Measurements from ENCODE around the gene GRM8. TPM values are rescaled to one million over a fixed set of nuclear protein-coding genes. Genes with fewer than 3 reads are reported as not detected.

GRM8 gene
- polyA plus RNA-seq, 1 donor from 2014 or later = 1.5 TPM

GRCh38 chr7:126419047-126419446 is 833.7 kb downstream of the GRM8 start:
- H3K9me2 ChIP-seq (ENCODE audit: insufficient read depth, low read length) = no peaks in the 10 kb centered on the region
- TF ChIP-seq REST (IDR thresholded peaks at IDR 0.05; ENCODE audit: borderline replicate concordance) (no peak), EZH2 (IDR thresholded peaks at IDR 0.05; ENCODE audit: borderline replicate concordance, insufficient read depth, low read length, poor library complexity, severe bottlenecking) (no peak), TAF1 (IDR thresholded peaks at IDR 0.05; ENCODE audit: low read depth) (no peak), RAD21 (conservative IDR thresholded peaks at IDR 0.05) (no peak), POLR2AphosphoS5 (IDR thresholded peaks at IDR 0.05) (no peak), MXI1 (conservative IDR thresholded peaks at IDR 0.05; ENCODE audit: poor library complexity, severe bottlenecking) (no peak), EP300 (conservative IDR thresholded peaks at IDR 0.05; ENCODE audit: poor library complexity, severe bottlenecking) (no peak), SMC3 (conservative IDR thresholded peaks at IDR 0.05; ENCODE audit: poor library complexity) (no peak)
- TF ChIP-seq, protein P1, sequence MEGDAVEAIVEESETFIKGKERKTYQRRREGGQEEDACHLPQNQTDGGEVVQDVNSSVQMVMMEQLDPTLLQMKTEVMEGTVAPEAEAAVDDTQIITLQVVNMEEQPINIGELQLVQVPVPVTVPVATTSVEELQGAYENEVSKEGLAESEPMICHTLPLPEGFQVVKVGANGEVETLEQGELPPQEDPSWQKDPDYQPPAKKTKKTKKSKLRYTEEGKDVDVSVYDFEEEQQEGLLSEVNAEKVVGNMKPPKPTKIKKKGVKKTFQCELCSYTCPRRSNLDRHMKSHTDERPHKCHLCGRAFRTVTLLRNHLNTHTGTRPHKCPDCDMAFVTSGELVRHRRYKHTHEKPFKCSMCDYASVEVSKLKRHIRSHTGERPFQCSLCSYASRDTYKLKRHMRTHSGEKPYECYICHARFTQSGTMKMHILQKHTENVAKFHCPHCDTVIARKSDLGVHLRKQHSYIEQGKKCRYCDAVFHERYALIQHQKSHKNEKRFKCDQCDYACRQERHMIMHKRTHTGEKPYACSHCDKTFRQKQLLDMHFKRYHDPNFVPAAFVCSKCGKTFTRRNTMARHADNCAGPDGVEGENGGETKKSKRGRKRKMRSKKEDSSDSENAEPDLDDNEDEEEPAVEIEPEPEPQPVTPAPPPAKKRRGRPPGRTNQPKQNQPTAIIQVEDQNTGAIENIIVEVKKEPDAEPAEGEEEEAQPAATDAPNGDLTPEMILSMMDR (IDR thresholded peaks at IDR 0.05; ENCODE audit: poor library complexity, severe bottlenecking) = no peak
- no peak overlapping the region for H2AFZ ChIP-seq (ENCODE audit: low read depth, low read length)
- no peak overlapping the region for H3K4me2 ChIP-seq (ENCODE audit: low read length)
- no peaks in the 10 kb centered on the region for H3K9me3 ChIP-seq (ENCODE audit: low read length)
- no peak overlapping the region for H3K9ac ChIP-seq (ENCODE audit: low read length)
- no peaks in the 10 kb centered on the region for H3K36me3 ChIP-seq (ENCODE audit: insufficient read depth, low read length)
- no peaks in the 10 kb centered on the region for H3K27me3 ChIP-seq (ENCODE audit: insufficient read depth, low read depth, low read length)
- H4K20me1 ChIP-seq (ENCODE audit: insufficient read depth) = no peaks in the 10 kb centered on the region
- no peak overlapping the region for H3K27ac ChIP-seq (ENCODE audit: low read length)
- H3K4me3 ChIP-seq (ENCODE audit: low read length) = no peak overlapping the region
- no peaks in the 10 kb centered on the region for H3K79me2 ChIP-seq (replicated peaks; ENCODE audit: insufficient read depth, low read length)
- H3F3A ChIP-seq (ENCODE audit: insufficient read depth, low read length, poor library complexity, severe bottlenecking) = no peaks in the 10 kb centered on the region

DNA sequence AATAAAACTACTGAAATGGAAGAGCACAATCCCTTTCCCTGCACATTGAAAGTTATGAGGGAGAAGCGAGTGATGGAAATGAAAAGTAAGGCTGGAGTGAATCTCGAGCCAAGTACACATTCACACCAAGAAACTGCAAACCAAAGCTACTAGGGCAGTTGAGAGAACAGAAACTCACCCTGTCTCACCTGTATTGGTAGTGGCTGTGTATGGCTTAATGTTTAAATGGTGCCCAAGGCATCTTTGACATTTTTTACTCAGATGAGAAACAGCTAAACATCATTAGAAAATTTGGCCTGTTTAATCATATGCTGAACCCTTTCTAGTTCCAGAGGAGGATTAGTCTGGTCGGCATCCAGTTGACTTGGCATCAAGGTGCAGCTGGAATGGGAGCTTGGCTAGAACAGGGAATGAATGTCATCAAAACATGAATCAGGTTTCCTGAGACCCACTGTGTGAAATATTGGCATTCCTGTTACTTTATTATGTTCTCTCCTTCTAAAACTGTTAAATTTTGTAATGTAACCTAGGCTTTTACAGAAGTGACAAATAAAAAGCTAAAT is 840.8 kb downstream of the GRM8 start:
- H3K9me2 ChIP-seq (ENCODE audit: insufficient read depth, low read length) = no peaks in the 10 kb centered on the region
- no peak overlapping the region for H3K4me3 ChIP-seq (ENCODE audit: low read length)
- no peak overlapping the region for H3K4me2 ChIP-seq (ENCODE audit: low read length)
- H3K9ac ChIP-seq (ENCODE audit: low read length) = no peak overlapping the region
- H3K79me2 ChIP-seq (replicated peaks; ENCODE audit: insufficient read depth, low read length) = no peaks in the 10 kb centered on the region
- H2AFZ ChIP-seq (ENCODE audit: low read depth, low read length) = no peak overlapping the region
- H3F3A ChIP-seq (ENCODE audit: insufficient read depth, low read length, poor library complexity, severe bottlenecking) = no peaks in the 10 kb centered on the region
- H3K36me3 ChIP-seq (ENCODE audit: insufficient read depth, low read length) = no peaks in the 10 kb centered on the region
- no peaks in the 10 kb centered on the region for H3K27me3 ChIP-seq (ENCODE audit: insufficient read depth, low read depth, low read length)
- H3K27ac ChIP-seq (ENCODE audit: low read length) = no peak overlapping the region
- no peaks in the 10 kb centered on the region for H3K9me3 ChIP-seq (ENCODE audit: low read length)
- no peak for TF ChIP-seq TAF1 (IDR thresholded peaks at IDR 0.05; ENCODE audit: low read depth)
- no peak for TF ChIP-seq SMC3 (conservative IDR thresholded peaks at IDR 0.05; ENCODE audit: poor library complexity)
- no peak for TF ChIP-seq RAD21 (conservative IDR thresholded peaks at IDR 0.05)
- no peak for TF ChIP-seq EP300 (conservative IDR thresholded peaks at IDR 0.05; ENCODE audit: poor library complexity, severe bottlenecking)
- no peaks in the 10 kb centered on the region for H4K20me1 ChIP-seq (ENCODE audit: insufficient read depth)

Data from neural cell (in vitro differentiated cells).